Cortex of kidney (tissue), 1 donor: ENCODE data around the gene SIRT7.

ENCODE experiments used
- DNase-seq: peaks from one replicate; lab custom pipeline; 2025; lab: John Stamatoyannopoulos, UW

The SIRT7 gene

GRCh38 chr17:81931557-81932332, 13.8 kb upstream of the SIRT7 start:
- no peak for DNase-seq

GRCh38 chr17:81931189-81931556, 13.2 kb upstream of the SIRT7 start:
- DNase-seq, result no peak

- no peak for DNase-seq
Observed at GRCh38 chr17:81930142-81931125, 12.5 kb upstream of the SIRT7 start.

- no peak for DNase-seq
Observed at GRCh38 chr17:81929253-81930141, 11.5 kb upstream of the SIRT7 start.

- no peak for DNase-seq
Observed at GRCh38 chr17:81928544-81929252, 10.7 kb upstream of the SIRT7 start.

- no peak for DNase-seq
Observed at GRCh38 chr17:81927653-81928543, 9.9 kb upstream of the SIRT7 start, which contains the start of gene MAFG. Gene MAFG, minus strand, starts transcription at chr17:81927735. Its CDS starts 4,550 bp downstream, at chr17:81923185.

- DNase-seq, result no peak
Observed at GRCh38 chr17:81927152-81927652, 9.2 kb upstream of the SIRT7 start.

- DNase-seq, result no peak
Observed at GRCh38 chr17:81926451-81927151, 8.6 kb upstream of the SIRT7 start.

GRCh38 chr17:81925860-81926450, 8.0 kb upstream of the SIRT7 start:
- no peak for DNase-seq

- DNase-seq, result no peak
Observed at GRCh38 chr17:81924557-81925532, 6.9 kb upstream of the SIRT7 start.

- no peak for DNase-seq
Observed at GRCh38 chr17:81923302-81924260, 5.6 kb upstream of the SIRT7 start.

- DNase-seq, result no peak
Observed at GRCh38 chr17:81922566-81923301, 4.8 kb upstream of the SIRT7 start.

- DNase-seq, result no peak
Observed at GRCh38 chr17:81921996-81922565, 4.1 kb upstream of the SIRT7 start.

GRCh38 chr17:81921537-81921862, 3.5 kb upstream of the SIRT7 start:
- DNase-seq, result no peak
